Stimulated activated naive CD8-positive, alpha-beta T cell treated with anti-CD3 and anti-CD28 coated beads, Interleukin-15, Interleukin-2, amounts not matched to agents 100 ng/mL and 50 ng/mL, for 24 hours (primary cell): ENCODE results near the gene PADI6.

ENCODE experiments used
- H3K27ac Mint-ChIP-seq: one replicate; pipeline ENCODE4 v1.8.0; 2021; ENCODE audit warnings: mild to moderate bottlenecking, mixed read lengths
- H3K27me3 Mint-ChIP-seq: one replicate; pipeline ENCODE4 v1.8.0; 2021; ENCODE audit warnings: mixed read lengths
- H3K36me3 Mint-ChIP-seq: one replicate; pipeline ENCODE4 v1.8.0; 2021; ENCODE audit warnings: low read depth, mixed read lengths
- H3K4me1 Mint-ChIP-seq: one replicate; pipeline ENCODE4 v1.8.0; 2021; ENCODE audit warnings: low read depth, mixed read lengths
- H3K4me3 Mint-ChIP-seq: one replicate; pipeline ENCODE4 v1.8.0; 2021; ENCODE audit warnings: mild to moderate bottlenecking, mixed read lengths
- H3K9me3 Mint-ChIP-seq: one replicate; pipeline ENCODE4 v1.8.0; 2021; ENCODE audit warnings: mixed read lengths

The PADI6 gene

GRCh38 chr1:17442841-17443240 lies 70.8 kb downstream of the PADI6 start:
- Mint-ChIP-seq H3K4me1 (peaks cover 22% of the 10 kb centered on the region), H3K27me3 (no peaks in the 10 kb centered on the region), H3K4me3 (no peak overlapping the region), H3K36me3 (no peaks in the 10 kb centered on the region), H3K27ac (no peak overlapping the region), H3K9me3 (no peaks in the 10 kb centered on the region)

DNA sequence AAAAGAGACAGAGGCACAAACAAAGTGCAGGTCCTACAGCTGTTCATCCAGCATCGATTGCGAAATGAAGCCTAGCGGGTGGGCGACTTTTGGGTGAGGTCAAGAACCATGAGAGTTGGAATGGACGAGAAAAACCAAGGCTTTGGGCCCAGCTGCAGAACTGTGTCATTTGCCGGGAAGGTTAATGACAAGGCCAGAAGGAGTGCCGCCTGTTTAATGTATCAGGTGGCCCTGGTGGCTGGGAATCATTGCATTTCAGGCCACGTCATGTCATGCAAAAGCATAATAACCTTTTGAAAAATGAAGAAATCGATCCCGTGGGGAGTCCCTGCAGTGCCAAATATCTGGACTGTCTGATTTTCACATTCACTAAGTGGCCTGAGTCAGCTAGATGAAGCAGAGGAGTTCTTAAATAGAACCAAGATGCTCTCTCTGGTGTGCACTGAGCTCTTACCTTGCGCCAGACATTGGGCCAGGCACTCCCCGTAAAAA lies 75.6 kb downstream of the PADI6 start:
- H3K4me3 Mint-ChIP-seq = no peak overlapping the region

More for the DNA sequence above, 75.6 kb downstream of the PADI6 start:
- Mint-ChIP-seq H3K4me1 (no peaks in the 10 kb centered on the region), H3K27me3 (peaks cover 3% of the 10 kb centered on the region), H3K36me3 (no peaks in the 10 kb centered on the region), H3K27ac (no peak overlapping the region), H3K9me3 (no peaks in the 10 kb centered on the region)
